LNCaP clone FGC (cell line): Measurements from ENCODE around the gene AMER2.

Experiments used
- DNase-seq: peaks from one replicate; pipeline ENCODE4 v3.0.0-alpha.2; 2011; ENCODE audit warnings: low read depth
- H3K4me3 ChIP-seq: 2 replicates; pipeline ENCODE4 v1.5.1; 2011; ENCODE audit warnings: mild to moderate bottlenecking, low read depth, low read length, control low read depth
- CTCF ChIP-seq: IDR thresholded peaks from 2 replicates; pipeline ENCODE4 v1.5.1; 2012; ENCODE audit warnings: mild to moderate bottlenecking; ENCODE audit not compliant: control insufficient read depth, insufficient read depth; ENCODE audit errors: extremely low read depth

The AMER2 gene

GRCh38 chr13:25178070-25178469, 6.0 kb upstream of the AMER2 start:
- no peak for DNase-seq
- H3K4me3 ChIP-seq, result no peak overlapping the region
- no peak for TF ChIP-seq CTCF

GRCh38 chr13:25177636-25178035, 5.5 kb upstream of the AMER2 start:
- no peak for TF ChIP-seq CTCF
- DNase-seq, result no peak
- no peak overlapping the region for H3K4me3 ChIP-seq

GRCh38 chr13:25177012-25177411, 4.9 kb upstream of the AMER2 start:
- no peak overlapping the region for H3K4me3 ChIP-seq
- TF ChIP-seq CTCF, result no peak
- no peak for DNase-seq

- H3K4me3 ChIP-seq, result no peak overlapping the region
- no peak for TF ChIP-seq CTCF
- DNase-seq, result no peak
Measured at GRCh38 chr13:25175431-25175830, 3.3 kb upstream of the AMER2 start.

GRCh38 chr13:25175026-25175425, 2.9 kb upstream of the AMER2 start:
- DNase-seq, result no peak
- TF ChIP-seq CTCF, result no peak
- no peak overlapping the region for H3K4me3 ChIP-seq

- TF ChIP-seq CTCF, result no peak
- DNase-seq, result no peak
- no peak overlapping the region for H3K4me3 ChIP-seq
Measured at GRCh38 chr13:25174304-25174703, 2.2 kb upstream of the AMER2 start.

- H3K4me3 ChIP-seq, result no peak overlapping the region
- no peak for DNase-seq
- TF ChIP-seq CTCF, result no peak
Measured at GRCh38 chr13:25172303-25172630, 179 bp upstream of the AMER2 start.
